IPS-18a (cell line): ENCODE results near the gene PNPLA5.

Experiments
- H3K27ac ChIP-seq: one replicate; pipeline ENCODE4 v1.5.1; 2013; ENCODE audit warnings: low read length
- H3K27me3 ChIP-seq: one replicate; pipeline ENCODE4 v1.6.1; 2013; ENCODE audit warnings: mild to moderate bottlenecking, low read length; ENCODE audit not compliant: control insufficient read depth, insufficient read depth
- H3K36me3 ChIP-seq: one replicate; pipeline ENCODE4 v1.6.1; 2013; ENCODE audit warnings: low read depth, low read length; ENCODE audit not compliant: control insufficient read depth
- H3K4me1 ChIP-seq: one replicate; pipeline ENCODE4 v1.6.1; 2013; ENCODE audit warnings: low read depth, low read length; ENCODE audit not compliant: control insufficient read depth
- H3K4me3 ChIP-seq: one replicate; pipeline ENCODE4 v1.5.1; 2013; ENCODE audit warnings: low read length
- H3K9ac ChIP-seq: one replicate; pipeline ENCODE4 v1.6.1; 2013; ENCODE audit warnings: mild to moderate bottlenecking, low read length, moderate library complexity
- H3K9me3 ChIP-seq: one replicate; pipeline ENCODE4 v1.6.1; 2013; ENCODE audit warnings: low read depth, low read length; ENCODE audit not compliant: control insufficient read depth

Gene PNPLA5

DNA sequence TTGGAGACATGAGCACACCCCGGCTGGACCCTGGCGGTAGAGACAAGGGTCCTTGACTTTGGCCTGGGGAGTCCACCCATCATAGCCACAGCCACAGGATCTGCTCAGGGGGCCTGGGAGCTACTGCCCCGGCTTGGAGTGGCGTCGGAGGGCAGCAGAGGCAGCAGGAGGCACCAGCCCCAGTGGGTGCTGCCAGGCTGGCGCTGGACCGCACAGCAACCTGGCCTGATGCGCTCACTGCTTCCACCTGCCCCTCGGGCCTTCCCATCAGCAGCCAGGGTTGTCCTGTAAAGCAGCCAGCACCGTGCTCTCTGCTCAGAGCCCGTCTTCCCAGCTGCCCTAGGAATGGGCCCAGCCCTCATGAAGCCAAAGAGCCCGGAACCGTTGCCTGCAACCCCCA, 51.4 kb downstream of the PNPLA5 start:
- peaks cover 16% of the 10 kb centered on the region for H3K36me3 ChIP-seq
- H3K27ac ChIP-seq = no peak overlapping the region
- H3K9ac ChIP-seq = no peak overlapping the region
- H3K27me3 ChIP-seq = no peaks in the 10 kb centered on the region
- no peaks in the 10 kb centered on the region for H3K9me3 ChIP-seq
- no peaks in the 10 kb centered on the region for H3K4me1 ChIP-seq
- H3K4me3 ChIP-seq = no peak overlapping the region

DNA sequence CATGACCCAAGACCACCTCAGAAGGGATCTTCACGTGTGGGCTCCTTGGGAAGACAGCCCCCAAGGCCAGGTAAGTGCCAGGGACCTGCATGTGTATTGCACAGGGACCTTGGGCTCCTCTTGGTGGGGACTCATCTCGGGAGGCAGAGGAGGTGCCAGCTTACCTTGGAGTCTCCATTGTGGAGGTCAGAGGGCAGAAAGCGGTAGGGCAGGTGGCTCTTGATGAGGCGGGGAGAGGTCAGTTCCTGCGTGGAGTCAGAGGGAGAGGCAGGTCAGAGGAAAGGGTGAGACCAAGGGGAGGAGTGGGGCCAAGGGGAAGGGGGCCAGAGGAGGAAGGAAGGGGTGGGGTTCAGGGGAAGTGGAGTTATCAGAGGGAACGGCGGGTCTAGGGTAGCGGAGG, 52.0 kb downstream of the PNPLA5 start:
- Histone ChIP-seq H3K36me3 (peaks cover 16% of the 10 kb centered on the region), H3K9me3 (no peaks in the 10 kb centered on the region), H3K4me3 (no peak overlapping the region), H3K27me3 (no peaks in the 10 kb centered on the region), H3K9ac (no peak overlapping the region), H3K27ac (no peak overlapping the region), H3K4me1 (no peaks in the 10 kb centered on the region)

GRCh38 chr22:43838571-43839307, 53.1 kb downstream of the PNPLA5 start:
- Histone ChIP-seq H3K27me3 (no peaks in the 10 kb centered on the region), H3K9me3 (no peaks in the 10 kb centered on the region), H3K27ac (no peak overlapping the region), H3K9ac (no peak overlapping the region), H3K4me1 (no peaks in the 10 kb centered on the region), H3K36me3 (peaks cover 16% of the 10 kb centered on the region), H3K4me3 (no peak overlapping the region)

GRCh38 chr22:43838161-43838560, 53.7 kb downstream of the PNPLA5 start:
- Histone ChIP-seq H3K4me3 (no peak overlapping the region), H3K9ac (no peak overlapping the region), H3K27ac (no peak overlapping the region), H3K36me3 (peaks cover 16% of the 10 kb centered on the region), H3K9me3 (no peaks in the 10 kb centered on the region), H3K27me3 (no peaks in the 10 kb centered on the region), H3K4me1 (no peaks in the 10 kb centered on the region)

GRCh38 chr22:43837666-43838065, 54.1 kb downstream of the PNPLA5 start:
- Histone ChIP-seq H3K36me3 (peaks cover 16% of the 10 kb centered on the region), H3K9me3 (no peaks in the 10 kb centered on the region), H3K9ac (no peak overlapping the region), H3K4me3 (no peak overlapping the region), H3K27ac (no peak overlapping the region), H3K27me3 (no peaks in the 10 kb centered on the region), H3K4me1 (no peaks in the 10 kb centered on the region)

DNA sequence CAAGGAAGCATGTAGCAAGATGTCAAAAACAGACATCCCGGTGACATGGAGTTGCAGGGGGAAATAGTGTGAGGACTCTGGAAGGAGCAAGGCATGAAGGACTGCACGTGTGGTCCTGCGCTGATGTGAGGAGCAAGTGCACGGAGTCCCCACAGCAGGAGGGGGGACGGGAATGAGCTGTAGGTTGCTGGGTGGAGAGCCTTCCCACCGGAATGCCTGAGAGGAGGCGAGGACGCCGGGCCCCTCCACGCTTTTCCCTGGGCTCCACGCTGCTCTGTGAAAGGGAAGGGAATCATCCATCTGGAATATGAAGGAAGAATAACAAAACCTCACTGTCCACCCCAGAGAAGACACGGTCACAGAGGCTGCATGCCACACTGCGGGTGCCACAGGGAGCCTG, 56.1 kb downstream of the PNPLA5 start:
- Histone ChIP-seq H3K27me3 (no peaks in the 10 kb centered on the region), H3K36me3 (peaks cover 26% of the 10 kb centered on the region), H3K27ac (no peak overlapping the region), H3K4me3 (no peak overlapping the region), H3K9me3 (no peaks in the 10 kb centered on the region), H3K4me1 (no peaks in the 10 kb centered on the region), H3K9ac (no peak overlapping the region)

DNA sequence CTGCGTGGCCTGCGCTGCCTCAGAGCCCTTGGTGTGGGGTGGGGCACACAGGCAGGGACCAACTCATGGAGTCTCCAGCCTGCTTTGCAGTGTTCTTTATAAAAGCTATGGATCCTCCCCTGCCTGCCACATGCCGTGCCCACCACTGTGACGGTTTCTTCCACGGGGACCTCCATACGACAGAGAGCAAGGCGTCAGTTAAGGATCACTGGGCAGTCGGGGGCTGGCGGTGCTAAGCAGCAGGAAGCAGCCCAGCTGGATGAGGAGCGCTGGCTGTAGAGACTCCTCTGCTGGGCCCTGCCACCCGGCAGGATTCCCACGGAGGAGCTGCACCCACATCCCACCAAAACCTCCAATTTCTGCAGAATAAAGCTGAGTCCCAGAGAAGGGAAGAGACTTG, 56.6 kb downstream of the PNPLA5 start:
- H3K27me3 ChIP-seq = no peaks in the 10 kb centered on the region
- no peaks in the 10 kb centered on the region for H3K4me1 ChIP-seq
- H3K9ac ChIP-seq = no peak overlapping the region
- H3K4me3 ChIP-seq = no peak overlapping the region
- H3K27ac ChIP-seq = no peak overlapping the region
- H3K9me3 ChIP-seq = no peaks in the 10 kb centered on the region
- peaks cover 29% of the 10 kb centered on the region for H3K36me3 ChIP-seq

DNA sequence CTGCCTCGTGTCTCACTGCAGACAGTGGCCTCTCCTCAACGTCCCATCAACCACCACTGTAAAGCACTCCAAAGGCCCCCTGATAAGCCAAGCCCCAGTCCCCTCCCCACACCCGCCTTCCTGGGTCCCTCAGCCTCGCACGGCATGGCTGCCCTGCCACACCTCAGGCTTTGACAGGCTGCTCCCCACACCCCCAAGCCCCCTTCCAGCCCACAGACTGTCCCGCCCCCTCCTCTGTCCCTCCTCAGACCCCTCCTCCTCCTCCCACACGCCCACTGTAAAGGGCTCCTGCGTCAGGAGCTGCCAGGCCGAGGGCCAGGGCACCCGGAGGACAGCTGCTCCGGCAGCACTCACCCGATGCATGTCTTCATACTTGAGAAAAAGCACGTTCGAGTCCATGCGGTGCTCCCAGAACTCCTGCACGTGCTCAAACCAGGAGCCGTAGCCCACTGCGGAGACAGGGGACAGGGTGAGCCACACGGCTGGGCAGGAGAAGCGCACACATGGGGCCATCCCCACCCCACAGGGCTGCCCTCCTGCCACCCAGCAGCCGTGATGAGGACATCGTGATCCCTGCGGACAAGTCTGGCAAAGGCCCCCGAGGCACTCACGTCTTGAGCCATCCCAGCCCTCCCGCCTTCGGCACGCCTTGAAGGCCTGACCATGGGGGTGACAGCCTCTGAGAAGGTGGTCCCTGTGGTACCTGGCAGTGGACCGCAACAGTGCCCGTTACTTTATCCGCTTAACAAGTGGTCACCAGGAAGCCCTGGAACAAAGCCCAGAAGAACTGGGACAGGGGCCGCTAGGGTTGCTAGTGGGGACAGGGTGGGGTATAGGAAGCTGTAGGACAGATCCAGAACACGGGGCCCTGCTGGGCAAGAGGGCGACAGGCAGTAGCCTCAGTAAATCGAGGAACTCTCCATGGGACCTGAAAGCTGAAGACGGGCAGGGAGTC, 58.2 kb downstream of the PNPLA5 start:
- no peak overlapping the region for H3K27ac ChIP-seq
- no peaks in the 10 kb centered on the region for H3K27me3 ChIP-seq
- H3K9ac ChIP-seq = no peak overlapping the region
- H3K9me3 ChIP-seq = no peaks in the 10 kb centered on the region
- H3K4me3 ChIP-seq = no peak overlapping the region
- peaks cover 2% of the 10 kb centered on the region for H3K4me1 ChIP-seq
- peaks cover 25% of the 10 kb centered on the region for H3K36me3 ChIP-seq

- peaks cover 3% of the 10 kb centered on the region for H3K4me1 ChIP-seq
- no peaks in the 10 kb centered on the region for H3K27me3 ChIP-seq
- H3K9me3 ChIP-seq = no peaks in the 10 kb centered on the region
- no peak overlapping the region for H3K27ac ChIP-seq
- H3K9ac ChIP-seq = no peak overlapping the region
- H3K36me3 ChIP-seq = peaks cover 22% of the 10 kb centered on the region
- H3K4me3 ChIP-seq = no peak overlapping the region
These were observed 59.2 kb downstream of the PNPLA5 start for GRCh38 chr22:43832393-43833265.

- no peak overlapping the region for H3K27ac ChIP-seq
- peaks cover 14% of the 10 kb centered on the region for H3K36me3 ChIP-seq
- H3K27me3 ChIP-seq = no peaks in the 10 kb centered on the region
- H3K9ac ChIP-seq = no peak overlapping the region
- H3K4me3 ChIP-seq = no peak overlapping the region
- H3K4me1 ChIP-seq = peaks cover 3% of the 10 kb centered on the region
- no peaks in the 10 kb centered on the region for H3K9me3 ChIP-seq
These were observed 60.0 kb downstream of the PNPLA5 start for GRCh38 chr22:43831561-43832392.
